GM12864 (cell line): ENCODE measurements around the gene RRM2.

Experiments
- DNase-seq: peaks from one replicate; pipeline ENCODE4 v3.0.0-alpha.2; 2011; ENCODE audit warnings: low read depth
- H3K4me3 ChIP-seq: 2 replicates; pipeline ENCODE4 v1.5.1; 2011; ENCODE audit warnings: mild to moderate bottlenecking, low read depth, low read length, control low read depth
- TF ChIP-seq, protein P1 (sequence below): IDR thresholded peaks from 2 replicates; pipeline ENCODE4 v1.5.1; 2011; ENCODE audit warnings: low read depth, mild to moderate bottlenecking, moderate library complexity, low read length, control low read depth, inconsistent platforms; ENCODE audit errors: missing control alignments

The RRM2 gene

DNA sequence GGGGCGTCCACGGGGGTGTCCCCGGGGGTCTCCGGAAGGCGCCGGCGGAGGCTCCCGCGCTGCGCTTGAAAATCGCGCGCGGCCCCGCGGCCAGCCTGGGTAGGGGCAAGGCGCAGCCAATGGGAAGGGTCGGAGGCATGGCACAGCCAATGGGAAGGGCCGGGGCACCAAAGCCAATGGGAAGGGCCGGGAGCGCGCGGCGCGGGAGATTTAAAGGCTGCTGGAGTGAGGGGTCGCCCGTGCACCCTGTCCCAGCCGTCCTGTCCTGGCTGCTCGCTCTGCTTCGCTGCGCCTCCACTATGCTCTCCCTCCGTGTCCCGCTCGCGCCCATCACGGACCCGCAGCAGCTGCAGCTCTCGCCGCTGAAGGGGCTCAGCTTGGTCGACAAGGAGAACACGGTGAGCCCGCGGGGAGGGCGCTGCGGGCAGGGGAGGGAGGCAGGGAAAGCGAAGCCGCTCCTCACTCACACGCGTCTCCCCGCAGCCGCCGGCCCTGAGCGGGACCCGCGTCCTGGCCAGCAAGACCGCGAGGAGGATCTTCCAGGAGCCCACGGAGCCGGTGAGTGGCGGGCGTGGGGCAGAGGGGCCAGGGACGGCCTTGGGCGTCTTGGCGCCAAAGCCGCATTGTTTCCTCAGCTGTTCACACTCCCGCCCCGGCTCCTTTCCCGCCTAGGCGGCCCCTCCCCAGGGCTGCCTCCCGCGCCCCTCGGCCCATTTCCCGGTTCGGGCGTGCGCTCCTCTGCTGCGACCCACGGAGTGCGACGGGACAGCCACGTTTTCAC is at the start of gene RRM2:
Gene RRM2 (plus strand): TSS at position 240 of the 781 bp plus-strand sequence. CDS start 60 bp downstream, at position 300.
- TF ChIP-seq, protein P1, sequence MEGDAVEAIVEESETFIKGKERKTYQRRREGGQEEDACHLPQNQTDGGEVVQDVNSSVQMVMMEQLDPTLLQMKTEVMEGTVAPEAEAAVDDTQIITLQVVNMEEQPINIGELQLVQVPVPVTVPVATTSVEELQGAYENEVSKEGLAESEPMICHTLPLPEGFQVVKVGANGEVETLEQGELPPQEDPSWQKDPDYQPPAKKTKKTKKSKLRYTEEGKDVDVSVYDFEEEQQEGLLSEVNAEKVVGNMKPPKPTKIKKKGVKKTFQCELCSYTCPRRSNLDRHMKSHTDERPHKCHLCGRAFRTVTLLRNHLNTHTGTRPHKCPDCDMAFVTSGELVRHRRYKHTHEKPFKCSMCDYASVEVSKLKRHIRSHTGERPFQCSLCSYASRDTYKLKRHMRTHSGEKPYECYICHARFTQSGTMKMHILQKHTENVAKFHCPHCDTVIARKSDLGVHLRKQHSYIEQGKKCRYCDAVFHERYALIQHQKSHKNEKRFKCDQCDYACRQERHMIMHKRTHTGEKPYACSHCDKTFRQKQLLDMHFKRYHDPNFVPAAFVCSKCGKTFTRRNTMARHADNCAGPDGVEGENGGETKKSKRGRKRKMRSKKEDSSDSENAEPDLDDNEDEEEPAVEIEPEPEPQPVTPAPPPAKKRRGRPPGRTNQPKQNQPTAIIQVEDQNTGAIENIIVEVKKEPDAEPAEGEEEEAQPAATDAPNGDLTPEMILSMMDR, result no peak
- peak within 1 kb of the TSS; percentile 90 for H3K4me3 ChIP-seq
- peak; percentile 83 for DNase-seq

DNA sequence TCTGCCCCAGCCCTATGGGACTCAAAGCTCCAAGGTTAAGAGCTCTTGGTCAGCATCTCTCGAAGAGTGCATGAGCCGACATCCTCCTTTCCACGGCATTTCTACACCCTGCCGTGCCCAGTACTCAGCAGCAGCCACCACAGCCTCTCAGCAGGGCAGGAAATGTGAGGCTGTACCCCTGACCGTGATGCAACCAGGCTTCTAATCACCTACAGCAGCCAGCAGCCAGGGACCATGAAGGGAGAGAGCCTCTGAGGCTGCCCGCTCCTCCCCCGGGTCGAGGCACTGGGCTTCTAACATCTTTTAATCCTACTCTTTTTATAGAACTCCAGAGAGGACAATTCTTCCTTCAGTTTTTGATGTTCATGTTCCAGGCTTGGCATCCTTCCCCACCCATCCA is 48.8 kb upstream of the RRM2 start:
- no peak for DNase-seq
- H3K4me3 ChIP-seq, result no peak overlapping the region

DNA sequence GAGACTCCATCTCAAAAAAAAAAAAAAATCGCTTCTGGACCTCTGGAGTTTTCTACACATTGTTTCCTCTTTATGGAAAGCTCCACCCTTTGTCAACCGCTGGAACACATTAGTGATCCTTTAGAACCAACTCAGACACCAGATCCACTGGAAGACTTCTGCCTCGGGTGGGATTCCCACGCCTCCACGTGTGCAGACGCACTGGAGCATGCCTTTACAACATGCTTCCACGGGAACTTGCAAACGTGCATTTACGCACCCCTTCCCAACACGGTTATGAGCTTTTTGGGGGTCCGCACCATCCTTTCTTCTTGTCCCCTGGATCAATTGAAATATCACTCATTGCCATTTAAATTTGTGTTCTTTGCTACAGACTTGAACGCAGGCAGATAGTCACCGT is 47.4 kb upstream of the RRM2 start:
- no peak for DNase-seq
- no peak overlapping the region for H3K4me3 ChIP-seq
- TF ChIP-seq, protein P1, result no peak

More for the DNA sequence above, 48.8 kb upstream of the RRM2 start:
- TF ChIP-seq, protein P1, result no peak

DNA sequence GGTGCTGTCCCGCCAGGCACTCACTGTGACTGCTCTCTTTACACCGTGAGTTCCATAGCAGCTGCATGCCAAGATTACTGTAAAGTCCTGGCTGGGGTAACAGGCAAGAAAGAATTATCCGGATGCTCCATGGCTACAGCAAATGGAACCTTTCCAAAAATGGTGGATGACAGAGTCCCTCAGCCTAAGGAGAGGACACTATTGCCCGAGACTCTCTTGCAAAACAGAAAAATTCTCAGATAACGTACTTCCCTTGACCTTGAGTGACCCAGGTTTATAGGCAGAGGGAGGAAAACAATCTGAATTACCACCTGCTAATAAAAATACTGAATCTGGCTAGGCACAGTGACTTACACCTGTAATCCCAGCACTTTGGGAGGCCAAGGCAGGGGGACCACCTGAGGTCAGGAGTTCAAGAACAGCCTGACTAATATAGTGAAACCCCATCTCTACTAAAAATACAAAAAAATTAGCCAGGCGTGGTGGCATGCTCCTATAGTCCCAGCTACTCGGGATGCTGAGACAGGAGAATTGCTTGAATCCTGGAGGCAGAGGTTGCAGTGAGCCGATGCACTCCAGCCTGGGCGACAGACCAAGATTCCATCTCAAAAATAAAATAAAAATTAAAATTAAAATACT is 46.8 kb upstream of the RRM2 start:
- no peak for DNase-seq
- H3K4me3 ChIP-seq, result no peak overlapping the region
- TF ChIP-seq, protein P1, result no peak

DNA sequence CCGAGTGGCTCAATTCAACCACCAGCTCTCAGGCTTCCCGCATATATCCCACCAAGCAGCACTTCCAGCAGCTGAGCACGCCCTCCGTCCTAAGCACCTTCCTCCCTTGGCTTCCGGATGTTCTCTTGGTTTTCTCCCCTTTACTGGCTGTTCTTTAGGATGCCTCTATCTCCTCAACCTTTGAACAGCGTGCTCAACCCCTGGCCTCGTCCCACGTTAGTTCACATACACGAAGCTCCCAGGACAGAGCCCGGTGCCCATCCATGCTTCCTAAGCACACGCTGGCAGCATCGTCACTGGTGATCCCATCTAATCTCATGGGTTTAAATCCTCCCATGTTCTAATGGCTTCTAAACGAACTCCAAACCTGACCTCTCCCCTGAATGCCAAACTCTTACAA is 46.0 kb upstream of the RRM2 start:
- TF ChIP-seq, protein P1, result no peak
- no peak overlapping the region for H3K4me3 ChIP-seq
- DNase-seq, result no peak

GRCh38 chr2:10076988-10077527 is 45.5 kb upstream of the RRM2 start:
- no peak overlapping the region for H3K4me3 ChIP-seq
- no peak for DNase-seq
- TF ChIP-seq, protein P1, result no peak
